Fibroblast of lung (primary cell): ENCODE results near the gene SLC35A2.

ENCODE experiments used
- EZH2 ChIP-seq: IDR thresholded peaks from 2 replicates; pipeline ENCODE4 v1.5.1; 2012; ENCODE audit warnings: low read length, control low read depth, mild to moderate bottlenecking; ENCODE audit errors: missing control alignments
- TF ChIP-seq, protein P1 (sequence below), 2 donors: IDR thresholded peaks in 1 of 2; conservative IDR thresholded peaks in 1 of 2; 1 replicate in 1 of 2; 2 replicates in 1 of 2; pipeline ENCODE4 v1.5.1; 2011 to 2012; ENCODE audit warnings: low read length in 2 of 2, control low read depth in 1 of 2, inconsistent platforms in 1 of 2, low read depth in 1 of 2, mild to moderate bottlenecking in 1 of 2

- TF ChIP-seq, protein P1, sequence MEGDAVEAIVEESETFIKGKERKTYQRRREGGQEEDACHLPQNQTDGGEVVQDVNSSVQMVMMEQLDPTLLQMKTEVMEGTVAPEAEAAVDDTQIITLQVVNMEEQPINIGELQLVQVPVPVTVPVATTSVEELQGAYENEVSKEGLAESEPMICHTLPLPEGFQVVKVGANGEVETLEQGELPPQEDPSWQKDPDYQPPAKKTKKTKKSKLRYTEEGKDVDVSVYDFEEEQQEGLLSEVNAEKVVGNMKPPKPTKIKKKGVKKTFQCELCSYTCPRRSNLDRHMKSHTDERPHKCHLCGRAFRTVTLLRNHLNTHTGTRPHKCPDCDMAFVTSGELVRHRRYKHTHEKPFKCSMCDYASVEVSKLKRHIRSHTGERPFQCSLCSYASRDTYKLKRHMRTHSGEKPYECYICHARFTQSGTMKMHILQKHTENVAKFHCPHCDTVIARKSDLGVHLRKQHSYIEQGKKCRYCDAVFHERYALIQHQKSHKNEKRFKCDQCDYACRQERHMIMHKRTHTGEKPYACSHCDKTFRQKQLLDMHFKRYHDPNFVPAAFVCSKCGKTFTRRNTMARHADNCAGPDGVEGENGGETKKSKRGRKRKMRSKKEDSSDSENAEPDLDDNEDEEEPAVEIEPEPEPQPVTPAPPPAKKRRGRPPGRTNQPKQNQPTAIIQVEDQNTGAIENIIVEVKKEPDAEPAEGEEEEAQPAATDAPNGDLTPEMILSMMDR (conservative IDR thresholded peaks at IDR 0.05 in 1 of 2, IDR thresholded peaks at IDR 0.05 in 1 of 2; ENCODE audit: low read depth in 1 of 2, low read length in 2 of 2): no peak
- no peak for TF ChIP-seq EZH2
These were observed 2.8 kb downstream of the SLC35A2 start for GRCh38 chrX:48908600-48908999.
